HUES64 (cell line): ENCODE results near the gene PLA2G4B.

ENCODE experiments used
- H3K27ac ChIP-seq: 2 replicates; pipeline ENCODE4 v1.7.0; 2013; ENCODE audit warnings: low read depth, low read length, inconsistent platforms
- H3K27me3 ChIP-seq: 2 replicates; pipeline ENCODE4 v1.6.1; 2013; ENCODE audit warnings: mild to moderate bottlenecking, low read length; ENCODE audit not compliant: insufficient read depth
- H3K36me3 ChIP-seq: 2 replicates; pipeline ENCODE4 v1.6.1; 2013; ENCODE audit warnings: mild to moderate bottlenecking, low read length; ENCODE audit not compliant: insufficient read depth
- H3K4me1 ChIP-seq: 2 replicates; pipeline ENCODE4 v1.6.1; 2013; ENCODE audit warnings: mild to moderate bottlenecking, low read length, moderate library complexity; ENCODE audit not compliant: insufficient read depth
- H3K4me3 ChIP-seq: 2 replicates; pipeline ENCODE4 v1.5.1; 2013; ENCODE audit warnings: mild to moderate bottlenecking, low read length, moderate library complexity
- H3K9ac ChIP-seq: 2 replicates; pipeline ENCODE4 v1.6.1; 2013; ENCODE audit warnings: mild to moderate bottlenecking, low read depth, low read length
- H3K9me3 ChIP-seq: 2 replicates; pipeline ENCODE4 v1.6.1; 2013; ENCODE audit warnings: low read depth, low read length; ENCODE audit not compliant: insufficient read depth
- WGBS: fragments of 150-250, 120-280 bp; methylation state at CpG from one replicate; pipeline ENCODE4 v1.1.7; 2013; ENCODE audit warnings: missing lambda C conversion rate; 5-methylcytosine and 5-hydroxymethylcytosine counted together

Gene PLA2G4B

DNA sequence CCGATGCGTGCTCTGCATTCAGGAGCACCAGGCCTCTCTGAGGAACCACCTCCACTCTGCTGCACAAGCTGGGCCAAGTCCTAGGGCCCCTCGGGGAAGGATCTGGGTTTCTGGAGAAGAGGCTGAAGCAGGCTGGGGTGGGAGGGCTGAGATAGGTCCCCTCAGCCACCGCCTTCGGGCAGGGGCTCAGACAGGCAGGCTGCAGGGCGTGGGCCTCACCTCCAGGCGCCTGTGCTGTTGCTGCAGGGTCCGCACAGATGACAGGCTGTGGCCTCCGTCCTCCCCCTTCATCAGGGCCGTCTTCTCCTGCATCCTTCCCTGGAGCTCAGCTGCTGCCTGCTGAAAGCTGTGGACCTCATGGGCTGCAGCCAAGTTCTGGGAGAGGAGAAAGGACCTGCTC, 15.2 kb downstream of the PLA2G4B start:
- 91% methylated on average over 10 of the region's 10 CpGs for WGBS
- Histone ChIP-seq H3K27ac (no peak overlapping the region), H3K36me3 (no peaks in the 10 kb centered on the region), H3K9ac (no peak overlapping the region), H3K27me3 (no peaks in the 10 kb centered on the region), H3K4me1 (0 out of 2 replicates have a peak, but pooled peaks cover 2% of the 10 kb centered on the region), H3K9me3 (no peaks in the 10 kb centered on the region), H3K4me3 (no peak overlapping the region)

DNA sequence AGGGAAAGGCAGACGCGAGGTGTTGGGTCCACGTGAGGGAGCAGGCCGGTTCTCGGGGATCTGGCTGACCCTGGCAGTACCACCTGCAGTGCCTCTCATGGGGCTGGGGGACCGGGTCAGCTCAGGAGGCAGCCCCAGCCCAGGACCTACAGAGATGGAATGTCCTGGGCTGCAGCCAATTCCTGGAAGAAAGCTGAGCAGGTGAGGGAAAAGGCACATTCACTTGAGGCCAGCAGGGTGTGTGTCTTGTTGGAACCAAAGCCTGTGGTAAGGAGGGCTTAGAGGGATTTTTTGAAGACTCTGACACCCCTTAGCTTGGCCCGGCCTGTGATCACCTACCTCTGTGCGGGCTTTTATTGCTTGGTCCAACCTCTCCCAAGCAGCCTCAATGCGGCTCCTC, 15.8 kb downstream of the PLA2G4B start:
- WGBS = 91% methylated on average over 9 of the region's 9 CpGs
- H3K27me3 ChIP-seq = no peaks in the 10 kb centered on the region
- no peak overlapping the region for H3K9ac ChIP-seq

GRCh38 chr15:41855261-41855961, 16.8 kb downstream of the PLA2G4B start:
- 77% methylated on average over 30 of the region's 30 CpGs for WGBS
- no peaks in the 10 kb centered on the region for H3K9me3 ChIP-seq
- 0 out of 2 replicates have a peak, but pooled peaks cover 2% of the 10 kb centered on the region for H3K4me1 ChIP-seq
- H3K27ac ChIP-seq = no peak overlapping the region
- no peak overlapping the region for H3K9ac ChIP-seq
- no peaks in the 10 kb centered on the region for H3K27me3 ChIP-seq
- H3K4me3 ChIP-seq = no peak overlapping the region
- no peaks in the 10 kb centered on the region for H3K36me3 ChIP-seq

More for the DNA sequence above, 15.8 kb downstream of the PLA2G4B start:
- Histone ChIP-seq H3K9me3 (no peaks in the 10 kb centered on the region), H3K27ac (no peak overlapping the region), H3K4me1 (0 out of 2 replicates have a peak, but pooled peaks cover 2% of the 10 kb centered on the region), H3K36me3 (no peaks in the 10 kb centered on the region), H3K4me3 (no peak overlapping the region)

- WGBS = 94% methylated on average over 17 of the region's 17 CpGs
- H3K4me3 ChIP-seq = no peak overlapping the region
- H3K4me1 ChIP-seq = 0 out of 2 replicates have a peak, but pooled peaks cover 2% of the 10 kb centered on the region
- no peaks in the 10 kb centered on the region for H3K9me3 ChIP-seq
- H3K9ac ChIP-seq = no peak overlapping the region
- H3K36me3 ChIP-seq = no peaks in the 10 kb centered on the region
- no peak overlapping the region for H3K27ac ChIP-seq
- H3K27me3 ChIP-seq = no peaks in the 10 kb centered on the region
Measured at GRCh38 chr15:41856262-41856661, 17.6 kb downstream of the PLA2G4B start.

DNA sequence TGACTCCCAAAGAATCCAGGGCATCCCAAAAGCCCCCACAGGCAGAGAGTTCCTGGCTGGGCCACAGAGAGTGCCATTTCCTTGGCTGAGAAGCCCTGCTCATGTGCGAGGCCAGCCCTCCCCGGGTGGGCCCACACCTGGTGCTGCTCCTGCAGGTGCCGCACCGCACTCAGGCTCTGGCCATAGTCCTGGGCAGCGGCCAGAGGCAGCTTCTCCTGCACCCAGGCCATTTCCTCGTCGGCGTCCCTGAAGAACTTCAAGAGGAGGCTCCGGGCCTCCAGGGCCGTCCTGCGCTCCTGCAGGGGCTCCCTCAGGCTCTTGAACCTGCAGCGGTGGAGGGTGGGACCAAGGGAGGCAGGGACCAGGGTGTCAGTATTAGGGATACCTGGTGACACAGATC, 18.1 kb downstream of the PLA2G4B start:
- Histone ChIP-seq H3K9me3 (no peaks in the 10 kb centered on the region), H3K27ac (no peak overlapping the region), H3K27me3 (no peaks in the 10 kb centered on the region), H3K36me3 (no peaks in the 10 kb centered on the region), H3K4me1 (0 out of 2 replicates have a peak, but pooled peaks cover 2% of the 10 kb centered on the region), H3K9ac (no peak overlapping the region), H3K4me3 (no peak overlapping the region)
- 94% methylated on average over 12 of the region's 12 CpGs for WGBS

DNA sequence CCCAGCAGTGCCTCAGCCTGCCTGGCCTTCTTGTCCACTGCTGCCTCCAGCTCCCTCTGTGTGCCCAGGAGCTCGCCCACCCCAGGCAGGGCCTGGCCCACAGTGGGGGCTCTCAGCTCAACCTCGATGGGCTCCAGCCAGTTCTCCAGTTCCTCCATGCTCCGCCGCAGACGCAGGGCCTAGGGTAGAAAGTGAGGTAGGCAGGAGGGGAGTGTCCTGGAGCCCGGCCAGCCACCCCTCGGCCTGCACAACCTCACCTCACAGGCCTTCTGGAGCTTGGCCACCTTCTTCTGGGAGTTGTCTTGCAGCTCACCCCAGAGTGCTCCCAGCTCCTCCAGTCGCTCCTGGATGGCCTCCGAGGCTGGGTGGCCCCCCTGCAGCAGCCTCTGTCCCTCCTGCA, 18.7 kb downstream of the PLA2G4B start:
- H3K4me1 ChIP-seq = 0 out of 2 replicates have a peak, but pooled peaks cover 2% of the 10 kb centered on the region
- no peak overlapping the region for H3K9ac ChIP-seq
- no peaks in the 10 kb centered on the region for H3K36me3 ChIP-seq
- no peaks in the 10 kb centered on the region for H3K27me3 ChIP-seq
- H3K27ac ChIP-seq = no peak overlapping the region
- no peak overlapping the region for H3K4me3 ChIP-seq
- 96% methylated on average over 9 of the region's 9 CpGs for WGBS
- no peaks in the 10 kb centered on the region for H3K9me3 ChIP-seq

DNA sequence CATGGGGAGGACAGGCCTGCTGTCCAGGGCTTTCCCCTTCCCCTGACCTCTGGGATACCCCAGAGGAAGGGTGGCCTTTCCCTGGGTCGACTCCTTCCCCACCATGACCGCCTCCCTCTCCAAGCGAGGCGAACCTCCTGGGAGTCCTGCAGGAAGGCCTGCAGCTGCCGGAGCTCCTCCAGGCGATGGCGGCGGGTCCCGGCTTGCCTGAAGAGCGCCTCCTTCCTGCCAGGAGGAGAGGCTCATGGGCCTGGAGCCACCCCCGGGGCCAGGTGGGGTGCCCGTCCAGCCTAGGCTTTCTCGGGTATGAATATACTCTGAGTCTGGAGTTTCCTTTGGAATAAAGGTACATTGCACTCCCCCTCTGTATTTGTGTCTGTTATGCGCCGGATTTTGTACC, 20.1 kb downstream of the PLA2G4B start:
- Histone ChIP-seq H3K4me1 (0 out of 2 replicates have a peak, but pooled peaks cover 2% of the 10 kb centered on the region), H3K27me3 (no peaks in the 10 kb centered on the region), H3K27ac (no peak overlapping the region), H3K4me3 (no peak overlapping the region), H3K9ac (no peak overlapping the region), H3K36me3 (no peaks in the 10 kb centered on the region), H3K9me3 (no peaks in the 10 kb centered on the region)
- WGBS = 90% methylated on average over 15 of the region's 15 CpGs

DNA sequence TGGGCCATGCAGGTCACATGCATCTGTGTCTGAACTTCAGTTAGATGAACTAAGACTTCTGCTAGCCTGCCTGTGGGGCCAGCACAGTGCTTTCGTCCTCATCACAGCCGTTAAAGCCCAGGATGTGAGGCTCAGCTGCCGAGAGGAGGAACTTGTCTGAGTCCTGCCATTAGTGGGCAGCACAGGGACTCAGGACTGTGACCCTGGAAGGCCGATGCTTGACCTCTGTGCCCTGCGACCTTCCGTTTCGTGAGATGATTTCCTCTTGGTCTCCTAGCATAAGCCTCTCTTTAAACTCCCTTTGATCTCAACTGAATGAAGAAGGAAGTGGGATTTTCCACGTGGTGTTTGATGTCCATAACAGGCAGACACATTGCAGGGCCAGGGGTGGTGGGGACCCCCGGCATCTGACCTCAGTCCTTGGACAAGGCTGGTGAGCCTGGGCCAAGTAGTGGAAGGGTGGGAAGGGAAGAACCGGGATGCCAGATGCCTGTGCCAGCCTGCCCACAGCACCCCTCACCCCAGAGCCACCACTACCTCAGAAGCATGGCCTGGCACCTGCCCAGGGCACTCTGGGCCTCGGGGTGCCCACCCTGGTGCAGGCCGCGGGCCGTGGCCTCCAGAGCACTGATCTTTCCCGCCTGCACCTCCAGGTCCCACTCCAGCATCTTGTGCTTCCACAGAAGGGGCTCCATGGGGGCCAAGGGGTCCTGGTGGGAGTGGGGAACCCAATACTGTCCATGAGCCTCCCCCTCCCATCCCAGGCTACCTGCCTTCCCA, 21.6 kb downstream of the PLA2G4B start:
- 85% methylated on average over 15 of the region's 15 CpGs for WGBS
- Histone ChIP-seq H3K27me3 (no peaks in the 10 kb centered on the region), H3K27ac (no peak overlapping the region), H3K4me1 (no peaks in the 10 kb centered on the region), H3K9ac (no peak overlapping the region), H3K9me3 (no peaks in the 10 kb centered on the region), H3K4me3 (no peak overlapping the region), H3K36me3 (no peaks in the 10 kb centered on the region)

DNA sequence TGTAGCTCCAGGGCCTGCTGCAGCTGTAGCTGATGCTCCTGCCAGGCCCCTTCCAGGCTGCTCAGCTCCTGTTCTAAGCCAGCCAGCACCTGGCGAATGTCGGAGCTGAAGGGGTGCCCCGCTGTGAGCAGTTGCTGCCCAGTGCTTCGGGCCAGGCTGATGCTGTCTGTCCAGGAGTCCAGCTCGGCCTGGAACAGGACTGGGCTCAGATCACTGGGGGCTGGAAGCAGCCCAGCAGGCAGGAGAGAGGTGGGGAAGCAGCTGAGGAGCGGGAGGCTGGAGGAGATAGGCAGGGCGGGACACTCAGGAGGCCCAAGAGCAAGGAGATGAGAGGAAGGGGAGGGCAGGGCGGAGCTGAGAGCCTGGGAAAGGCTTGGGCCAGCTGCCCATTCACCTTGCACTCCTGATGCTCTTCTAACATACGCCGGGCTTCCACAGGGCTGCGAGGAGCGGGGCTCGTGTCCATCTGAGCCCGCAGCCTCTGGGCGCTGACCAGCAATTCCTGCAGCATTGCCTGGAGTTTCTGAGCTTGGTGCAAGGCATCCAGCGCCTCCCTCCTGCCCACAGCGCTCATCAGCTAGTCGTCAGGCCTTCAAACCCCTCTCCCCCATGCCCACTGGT, 23.2 kb downstream of the PLA2G4B start:
- WGBS = 87% methylated on average over 18 of the region's 18 CpGs
- no peak overlapping the region for H3K9ac ChIP-seq
- no peaks in the 10 kb centered on the region for H3K9me3 ChIP-seq
- H3K36me3 ChIP-seq = no peaks in the 10 kb centered on the region
- H3K27me3 ChIP-seq = no peaks in the 10 kb centered on the region
- no peak overlapping the region for H3K27ac ChIP-seq
- H3K4me3 ChIP-seq = no peak overlapping the region
- H3K4me1 ChIP-seq = no peaks in the 10 kb centered on the region

- H3K36me3 ChIP-seq = no peaks in the 10 kb centered on the region
- 74% methylated on average over 19 of the region's 19 CpGs for WGBS
- H3K9ac ChIP-seq = no peak overlapping the region
- H3K4me1 ChIP-seq = no peaks in the 10 kb centered on the region
- H3K27ac ChIP-seq = no peak overlapping the region
- H3K27me3 ChIP-seq = no peaks in the 10 kb centered on the region
- no peaks in the 10 kb centered on the region for H3K9me3 ChIP-seq
- H3K4me3 ChIP-seq = no peak overlapping the region
Measured at GRCh38 chr15:41862515-41863116, 24.0 kb downstream of the PLA2G4B start.
